ENCODE results near the gene PTPRD. TPM values are rescaled to one million over a fixed set of nuclear protein-coding genes. Genes with fewer than 3 reads are reported as not detected.

The PTPRD gene
- total and polyA plus RNA-seq, 2 donors (not counting 1 experiment from before 2014, with no cell fraction given): 0.35 to 4.8 TPM

GRCh38 chr9:9771314-9771713 is 841.5 kb downstream of the PTPRD start:
- H3K27me3 ChIP-seq (ENCODE audit: control insufficient read depth, insufficient read depth, low read length): no peaks in the 10 kb centered on the region
- H4K20me1 ChIP-seq (ENCODE audit: control insufficient read depth, extremely low read depth, insufficient read depth, low read length): no peaks in the 10 kb centered on the region
- no peak for TF ChIP-seq EZH2 (IDR thresholded peaks at IDR 0.05; ENCODE audit: low read length, missing control alignments)
- no peak overlapping the region for H3K4me2 ChIP-seq (ENCODE audit: extremely low read depth, insufficient read depth, low read length)
- H3K36me3 ChIP-seq (ENCODE audit: control insufficient read depth, insufficient read depth, low read length): no peaks in the 10 kb centered on the region
- no peaks in the 10 kb centered on the region for H3K9me3 ChIP-seq (ENCODE audit: control insufficient read depth, insufficient read depth, low read depth, low read length)
- DNase-seq (ENCODE audit: low read depth in 2 of 2): no peak
- no peak overlapping the region for H3K27ac ChIP-seq (ENCODE audit: insufficient read depth, low read length)
- no peak overlapping the region for H2AFZ ChIP-seq (ENCODE audit: low read length)
- no peak overlapping the region for H3K4me3 ChIP-seq (replicated peaks in 1 of 4; ENCODE audit: control extremely low read depth in 1 of 4, insufficient read depth in 1 of 4, low read depth in 3 of 4, low read length in 4 of 4)
- no peak overlapping the region for H3K9ac ChIP-seq (ENCODE audit: insufficient read depth, low read length)
- H3K4me1 ChIP-seq (ENCODE audit: control insufficient read depth, extremely low read depth, insufficient read depth, low read length): no peaks in the 10 kb centered on the region
- no peaks in the 10 kb centered on the region for H3K79me2 ChIP-seq (ENCODE audit: control insufficient read depth, insufficient read depth, low read length)

GRCh38 chr9:9764821-9765220 is 848.0 kb downstream of the PTPRD start:
- no peak overlapping the region for H3K4me3 ChIP-seq (replicated peaks in 1 of 4; ENCODE audit: control extremely low read depth in 1 of 4, insufficient read depth in 1 of 4, low read depth in 3 of 4, low read length in 4 of 4)
- H3K9ac ChIP-seq (ENCODE audit: insufficient read depth, low read length): no peak overlapping the region
- no peak overlapping the region for H2AFZ ChIP-seq (ENCODE audit: low read length)
- TF ChIP-seq CTCF (conservative IDR thresholded peaks at IDR 0.05 in 1 of 2, IDR thresholded peaks at IDR 0.05 in 1 of 2; ENCODE audit: low read depth in 1 of 2, low read length in 2 of 2) (no peak), EZH2 (IDR thresholded peaks at IDR 0.05; ENCODE audit: low read length, missing control alignments) (no peak)
- no peak overlapping the region for H3K27ac ChIP-seq (ENCODE audit: insufficient read depth, low read length)
- H3K4me2 ChIP-seq (ENCODE audit: extremely low read depth, insufficient read depth, low read length): no peak overlapping the region
- no peaks in the 10 kb centered on the region for H3K27me3 ChIP-seq (ENCODE audit: control insufficient read depth, insufficient read depth, low read length)
- no peaks in the 10 kb centered on the region for H3K4me1 ChIP-seq (ENCODE audit: control insufficient read depth, extremely low read depth, insufficient read depth, low read length)
- no peaks in the 10 kb centered on the region for H4K20me1 ChIP-seq (ENCODE audit: control insufficient read depth, extremely low read depth, insufficient read depth, low read length)
- no peaks in the 10 kb centered on the region for H3K36me3 ChIP-seq (ENCODE audit: control insufficient read depth, insufficient read depth, low read length)
- peak in 1 of 2 donors; percentile 5 for DNase-seq (ENCODE audit: low read depth in 2 of 2)
- H3K79me2 ChIP-seq (ENCODE audit: control insufficient read depth, insufficient read depth, low read length): no peaks in the 10 kb centered on the region
- H3K9me3 ChIP-seq (ENCODE audit: control insufficient read depth, insufficient read depth, low read depth, low read length): no peaks in the 10 kb centered on the region

GRCh38 chr9:9754186-9754585 is 858.6 kb downstream of the PTPRD start:
- Histone ChIP-seq H3K36me3 (ENCODE audit: control insufficient read depth, insufficient read depth, low read length) (no peaks in the 10 kb centered on the region), H2AFZ (ENCODE audit: low read length) (no peak overlapping the region), H3K4me2 (ENCODE audit: extremely low read depth, insufficient read depth, low read length) (no peak overlapping the region), H3K9ac (ENCODE audit: insufficient read depth, low read length) (no peak overlapping the region), H3K4me1 (ENCODE audit: control insufficient read depth, extremely low read depth, insufficient read depth, low read length) (no peaks in the 10 kb centered on the region), H3K27ac (ENCODE audit: insufficient read depth, low read length) (no peak overlapping the region), H3K79me2 (ENCODE audit: control insufficient read depth, insufficient read depth, low read length) (no peaks in the 10 kb centered on the region), H3K27me3 (ENCODE audit: control insufficient read depth, insufficient read depth, low read length) (no peaks in the 10 kb centered on the region), H3K4me3 (replicated peaks in 1 of 4; ENCODE audit: control extremely low read depth in 1 of 4, insufficient read depth in 1 of 4, low read depth in 3 of 4, low read length in 4 of 4) (no peak overlapping the region), H4K20me1 (ENCODE audit: control insufficient read depth, extremely low read depth, insufficient read depth, low read length) (no peaks in the 10 kb centered on the region), H3K9me3 (ENCODE audit: control insufficient read depth, insufficient read depth, low read depth, low read length) (no peaks in the 10 kb centered on the region)
- no peak for TF ChIP-seq EZH2 (IDR thresholded peaks at IDR 0.05; ENCODE audit: low read length, missing control alignments)
- no peak for TF ChIP-seq CTCF (conservative IDR thresholded peaks at IDR 0.05 in 1 of 2, IDR thresholded peaks at IDR 0.05 in 1 of 2; ENCODE audit: low read depth in 1 of 2, low read length in 2 of 2)
- peak in 1 of 2 donors; percentile 13 for DNase-seq (ENCODE audit: low read depth in 2 of 2)

Measured in fibroblast of lung (primary cell).